Caco-2 (cell line): ENCODE measurements around the gene ANK2. TPM values are rescaled to one million over a fixed set of nuclear protein-coding genes. Genes with fewer than 3 reads are reported as not detected.

Experiments
- BruUV-seq: library from RNA; stranded (reverse); fragments of 400-500 nt; replicated peaks from 2 replicates; lab custom pipeline; 2021; lab: Mats Ljungman, UMichigan
- CTCF ChIA-PET: fragments of 300-600 bp; sonication (Branson Sonifier 250); formaldehyde crosslinking; loops from one replicate; lab custom pipeline; 2022; ENCODE audit warnings: antibody characterized with exemption; lab: Charles Lee
- POLR2A ChIA-PET: fragments of 300-600 bp; sonication (Branson Sonifier 250); formaldehyde crosslinking; loops from one replicate; lab custom pipeline; 2022; ENCODE audit warnings: antibody characterized with exemption; lab: Charles Lee
- DNase-seq, 2 experiments: peaks; one replicate each; pipeline versions ENCODE4 v3.0.0 to v3.0.0-alpha.2; 2020 to 2022
- H3K27me3 ChIP-seq: replicated peaks from 2 replicates; pipeline ENCODE4 v1.6.0; 2011; ENCODE audit warnings: low read length; ENCODE audit not compliant: control insufficient read depth, insufficient read depth
- H3K36me3 ChIP-seq: 2 replicates; pipeline ENCODE4 v1.5.1; 2011; ENCODE audit warnings: low read length; ENCODE audit not compliant: control insufficient read depth, insufficient read depth
- H3K4me1 ChIP-seq: fragments of 250-450 bp; sonication (Bioruptor Pico); 2 replicates; pipeline ENCODE4 v1.5.1; 2020; ENCODE audit warnings: mild to moderate bottlenecking
- H3K4me3 ChIP-seq: 2 replicates; pipeline ENCODE4 v1.5.1; 2011; ENCODE audit warnings: low read depth, mild to moderate bottlenecking, control low read depth, low read length
- H3K9me3 ChIP-seq: fragments of 250-450 bp; sonication (Bioruptor Pico); 2 replicates; pipeline ENCODE4 v1.5.1; 2020; ENCODE audit warnings: mild to moderate bottlenecking, moderate library complexity
- H3K27ac Mint-ChIP-seq: one replicate; pipeline ENCODE4 v1.8.0; 2022; ENCODE audit warnings: mixed read lengths; ENCODE audit not compliant: unreplicated experiment
- H3K27me3 Mint-ChIP-seq: one replicate; pipeline ENCODE4 v1.8.0; 2022; ENCODE audit warnings: mixed read lengths; ENCODE audit not compliant: insufficient read depth, unreplicated experiment
- H3K36me3 Mint-ChIP-seq: one replicate; pipeline ENCODE4 v1.8.0; 2022; ENCODE audit warnings: mild to moderate bottlenecking, mixed read lengths; ENCODE audit not compliant: insufficient read depth, unreplicated experiment
- H3K4me1 Mint-ChIP-seq: one replicate; pipeline ENCODE4 v1.8.0; 2022; ENCODE audit warnings: low read depth, mixed read lengths; ENCODE audit not compliant: unreplicated experiment
- H3K4me3 Mint-ChIP-seq: one replicate; pipeline ENCODE4 v1.8.0; 2022; ENCODE audit warnings: mild to moderate bottlenecking, moderate library complexity, mixed read lengths; ENCODE audit not compliant: unreplicated experiment
- H3K9me3 Mint-ChIP-seq: one replicate; pipeline ENCODE4 v1.8.0; 2022; ENCODE audit warnings: mixed read lengths; ENCODE audit not compliant: unreplicated experiment
- intact Hi-C: fragments of 100-400 bp; cut with micrococcal nuclease; formaldehyde crosslinking; loops from one replicate; pipeline ENCODE4 v1.10.0; 2022; ENCODE audit not compliant: unreplicated experiment
- total RNA-seq: library from RNA; stranded (reverse); gene quantifications from 2 replicates; pipeline ENCODE4 v1.2.3, GENCODE V29; 2022
- TF ChIP-seq, protein P1 (sequence below), 2 experiments: fragments of 200-600 bp in 1 of 2; IDR thresholded peaks; 1 replicate in 1 of 2; 2 replicates in 1 of 2; pipeline versions ENCODE4 v1.5.1 to v1.8.0; 2011 to 2022; ENCODE audit warnings: antibody characterized with exemption in 1 of 2, control low read depth in 1 of 2, inconsistent platforms in 1 of 2, low read depth in 1 of 2, low read length in 1 of 2, mild to moderate bottlenecking in 1 of 2, moderate library complexity in 1 of 2; ENCODE audit not compliant: insufficient read depth in 1 of 2, severe bottlenecking in 1 of 2, unreplicated experiment in 1 of 2

The ANK2 gene
- total RNA-seq, 1 experiment from 2014 or later: 26.3 TPM

DNA sequence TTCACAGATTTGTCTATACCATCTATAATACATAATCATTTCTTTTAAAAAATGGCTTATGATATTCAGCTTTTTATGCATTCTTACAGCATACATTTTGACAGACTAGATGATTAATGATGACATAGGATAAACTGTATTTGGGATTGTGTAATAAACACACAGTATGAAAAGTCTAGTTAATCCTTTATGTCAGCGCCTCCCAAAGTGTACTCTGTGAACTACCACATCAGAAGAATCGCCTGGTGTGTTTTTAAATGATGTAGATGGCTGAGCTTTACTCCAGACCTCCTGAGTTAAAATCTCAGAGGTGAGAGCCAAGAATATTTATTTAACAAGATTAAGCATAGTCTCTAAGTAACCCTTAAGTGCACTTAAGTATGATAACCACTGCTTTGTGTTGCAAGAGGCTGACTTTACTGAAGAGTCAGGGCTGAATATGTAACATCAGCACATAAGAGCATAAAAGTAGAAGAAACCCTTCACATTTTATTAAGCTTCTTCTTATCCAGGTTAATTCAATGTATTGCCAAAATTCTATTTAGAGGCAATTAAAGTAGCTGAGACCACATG lies 104.2 kb downstream of the ANK2 start:
- CTCF ChIA-PET: interaction anchor here (1.3 kb wide), 1 partner anchor 44 kb away, joined by 7 read pairs; no protein-coding TSS in a partner anchor
- BruUV-seq: no TSS peak
- Mint-ChIP-seq H3K27me3 (no peaks in the 10 kb centered on the region), H3K4me1 (peaks cover 8% of the 10 kb centered on the region), H3K27ac (no peak overlapping the region), H3K4me3 (no peak overlapping the region), H3K9me3 (peaks cover 9% of the 10 kb centered on the region), H3K36me3 (peaks cover 6% of the 10 kb centered on the region)
- Histone ChIP-seq H3K9me3 (no peaks in the 10 kb centered on the region), H3K4me1 (peaks cover 18% of the 10 kb centered on the region), H3K36me3 (no peaks in the 10 kb centered on the region), H3K27me3 (no peaks in the 10 kb centered on the region), H3K4me3 (no peak overlapping the region)
- intact Hi-C loops: loop anchor here (1.0 kb wide), 3 partner anchors 18 to 47 kb away; no protein-coding TSS in a partner anchor
- peak; percentile 37 to 58 for DNase-seq
- TF ChIP-seq, protein P1, sequence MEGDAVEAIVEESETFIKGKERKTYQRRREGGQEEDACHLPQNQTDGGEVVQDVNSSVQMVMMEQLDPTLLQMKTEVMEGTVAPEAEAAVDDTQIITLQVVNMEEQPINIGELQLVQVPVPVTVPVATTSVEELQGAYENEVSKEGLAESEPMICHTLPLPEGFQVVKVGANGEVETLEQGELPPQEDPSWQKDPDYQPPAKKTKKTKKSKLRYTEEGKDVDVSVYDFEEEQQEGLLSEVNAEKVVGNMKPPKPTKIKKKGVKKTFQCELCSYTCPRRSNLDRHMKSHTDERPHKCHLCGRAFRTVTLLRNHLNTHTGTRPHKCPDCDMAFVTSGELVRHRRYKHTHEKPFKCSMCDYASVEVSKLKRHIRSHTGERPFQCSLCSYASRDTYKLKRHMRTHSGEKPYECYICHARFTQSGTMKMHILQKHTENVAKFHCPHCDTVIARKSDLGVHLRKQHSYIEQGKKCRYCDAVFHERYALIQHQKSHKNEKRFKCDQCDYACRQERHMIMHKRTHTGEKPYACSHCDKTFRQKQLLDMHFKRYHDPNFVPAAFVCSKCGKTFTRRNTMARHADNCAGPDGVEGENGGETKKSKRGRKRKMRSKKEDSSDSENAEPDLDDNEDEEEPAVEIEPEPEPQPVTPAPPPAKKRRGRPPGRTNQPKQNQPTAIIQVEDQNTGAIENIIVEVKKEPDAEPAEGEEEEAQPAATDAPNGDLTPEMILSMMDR (IDR thresholded peaks at IDR 0.05; ENCODE audit: insufficient read depth in 1 of 2, low read depth in 1 of 2, low read length in 1 of 2, severe bottlenecking in 1 of 2, unreplicated experiment in 1 of 2): peak in 1 of 2 experiments; percentile 19
- POLR2A ChIA-PET: interaction anchor here (1.2 kb wide), 1 partner anchor 44 kb away, joined by 5 read pairs; no protein-coding TSS in a partner anchor

DNA sequence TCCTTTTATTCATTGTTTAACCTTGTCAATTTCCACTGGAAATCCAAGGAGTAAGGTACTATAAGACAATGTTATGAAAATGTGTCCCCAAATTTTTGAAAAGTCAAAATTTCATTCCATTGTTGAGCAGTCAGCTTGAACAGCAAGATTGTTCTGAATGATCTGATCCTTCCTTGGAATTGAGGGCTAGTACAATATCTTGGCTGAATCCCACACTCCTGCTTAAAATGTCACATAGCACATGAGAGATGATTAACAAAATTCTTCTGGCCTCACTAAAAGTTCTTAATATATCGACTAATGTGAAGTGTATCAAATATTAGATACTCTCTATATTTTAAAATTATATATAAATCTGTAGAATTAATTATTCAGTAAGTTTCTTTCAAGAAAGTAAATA lies 104.8 kb downstream of the ANK2 start:
- peaks cover under 1% of the 10 kb centered on the region for H3K4me1 Mint-ChIP-seq
- H3K36me3 Mint-ChIP-seq: no peaks in the 10 kb centered on the region
- no peaks in the 10 kb centered on the region for H3K9me3 ChIP-seq
- H3K36me3 ChIP-seq: no peaks in the 10 kb centered on the region
- no peak overlapping the region for H3K27ac Mint-ChIP-seq
- POLR2A ChIA-PET: no interaction called here
- CTCF ChIA-PET: interaction anchor here (1.3 kb wide), 1 partner anchor 45 kb away, joined by 7 read pairs; no protein-coding TSS in a partner anchor
- no peaks in the 10 kb centered on the region for H3K27me3 ChIP-seq
- no TSS peak for BruUV-seq
- TF ChIP-seq, protein P1 (IDR thresholded peaks at IDR 0.05; ENCODE audit: insufficient read depth in 1 of 2, low read depth in 1 of 2, low read length in 1 of 2, severe bottlenecking in 1 of 2, unreplicated experiment in 1 of 2): no peak
- peaks cover 12% of the 10 kb centered on the region for H3K4me1 ChIP-seq
- no peak for DNase-seq
- intact Hi-C loops: no loop called here
- H3K4me3 ChIP-seq: no peak overlapping the region
- peaks cover 2% of the 10 kb centered on the region for H3K9me3 Mint-ChIP-seq
- H3K27me3 Mint-ChIP-seq: no peaks in the 10 kb centered on the region
- H3K4me3 Mint-ChIP-seq: no peak overlapping the region

DNA sequence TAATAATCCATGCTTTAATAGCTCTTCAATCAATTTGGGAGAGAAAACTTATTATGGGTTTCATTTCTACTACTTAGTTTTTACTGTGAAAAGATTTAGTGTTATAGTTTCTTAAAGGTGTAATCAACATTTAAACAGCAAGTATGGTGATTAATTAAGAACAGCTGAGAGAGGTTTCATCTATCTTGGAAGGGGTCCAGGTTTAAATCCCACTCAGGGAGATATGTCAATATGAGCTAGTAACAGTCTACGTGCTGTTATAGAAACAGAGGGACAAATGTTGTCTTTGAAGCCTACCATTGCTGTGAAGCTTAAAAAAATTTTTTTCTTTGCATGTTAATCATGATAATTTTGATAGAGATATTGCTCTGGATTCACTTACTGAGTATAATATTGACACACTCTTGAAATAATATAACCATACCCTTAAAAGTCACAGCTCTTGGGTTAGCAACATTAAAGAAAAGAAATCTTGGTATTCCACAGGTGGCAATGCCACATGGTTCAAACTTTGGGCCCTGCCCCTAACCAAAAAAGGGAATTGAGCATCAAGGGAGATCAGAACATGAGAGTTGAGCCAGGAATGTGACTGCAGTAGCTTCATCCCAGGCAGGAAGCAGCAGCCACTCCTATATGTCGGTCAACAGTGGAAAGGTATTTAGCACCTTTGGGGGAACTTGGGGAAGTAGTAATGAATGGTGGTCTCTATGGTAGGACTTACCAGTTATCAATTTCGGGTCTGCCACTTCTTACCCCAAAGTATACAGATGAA lies 107.8 kb downstream of the ANK2 start:
- Histone ChIP-seq H3K4me1 (0 out of 2 replicates have a peak, but pooled peaks cover 9% of the 10 kb centered on the region), H3K27me3 (no peaks in the 10 kb centered on the region), H3K9me3 (no peaks in the 10 kb centered on the region), H3K36me3 (no peaks in the 10 kb centered on the region), H3K4me3 (no peak overlapping the region)
- BruUV-seq: no TSS peak
- Mint-ChIP-seq H3K9me3 (no peaks in the 10 kb centered on the region), H3K27ac (no peak overlapping the region), H3K4me1 (peaks cover 9% of the 10 kb centered on the region), H3K4me3 (no peak overlapping the region), H3K27me3 (no peaks in the 10 kb centered on the region), H3K36me3 (no peaks in the 10 kb centered on the region)
- ChIA-PET CTCF (no interaction called here), POLR2A (no interaction called here)
- intact Hi-C loops: no loop called here
- TF ChIP-seq, protein P1 (IDR thresholded peaks at IDR 0.05; ENCODE audit: insufficient read depth in 1 of 2, low read depth in 1 of 2, low read length in 1 of 2, severe bottlenecking in 1 of 2, unreplicated experiment in 1 of 2): no peak
- no peak for DNase-seq
